Spleen (tissue), 7 donors: ENCODE data around the gene NOP14.

Experiments used
- CTCF ChIP-seq, 11 experiments: fragments of 200-600 bp in 7 of 11; fragments of 450-650 bp in 4 of 11; sonication (generic) in 4 of 11; IDR thresholded peaks in 8 of 11; conservative IDR thresholded peaks in 3 of 11; 1 replicate in 7 of 11; 2 replicates in 4 of 11; pipeline versions ENCODE4 v1.4.0 to v1.8.0; 2016 to 2021; ENCODE audit warnings: antibody characterized with exemption in 11 of 11, inconsistent platforms in 4 of 11, mild to moderate bottlenecking in 1 of 11
- POLR2A ChIP-seq, 3 donors: fragments of 450-650 bp; IDR thresholded peaks; one replicate each; pipeline ENCODE4 v1.5.1; 2017; ENCODE audit warnings: antibody characterized with exemption in 3 of 3, mild to moderate bottlenecking in 1 of 3
- POLR2AphosphoS5 ChIP-seq, 3 donors: sonication (generic); formaldehyde crosslinking; IDR thresholded peaks; one replicate each; pipeline ENCODE4 v1.5.1; 2017; ENCODE audit warnings: antibody characterized with exemption in 3 of 3
- donor health status: DM: no; HTN: no; CAD: no; lungs with moderate emphysema.
- donor health status: DM: no; HTN: no; CAD: no.
- donor health status: DM: no; HTN: no; CAD: no.

- no peak for TF ChIP-seq POLR2A (IDR thresholded peaks at IDR 0.05)
- no peak for TF ChIP-seq CTCF (IDR thresholded peaks at IDR 0.05 in 8 of 11, conservative IDR thresholded peaks at IDR 0.05 in 3 of 11)
- TF ChIP-seq POLR2AphosphoS5 (IDR thresholded peaks at IDR 0.05), result no peak
These were observed 13.5 kb downstream of the NOP14 start for GRCh38 chr4:2949782-2950125.
